ENCODE measurements around the gene PXYLP1.

- TF ChIP-seq CEBPB (IDR thresholded peaks at IDR 0.05; ENCODE audit: low read depth, low read length) = no peak
- TF ChIP-seq EP300 (IDR thresholded peaks at IDR 0.05; ENCODE audit: borderline replicate concordance in 1 of 2, low read depth in 2 of 2, low read length in 2 of 2) = no peak
- TF ChIP-seq CREB1 (IDR thresholded peaks at IDR 0.05) = no peak
These were observed 42.2 kb downstream of the PXYLP1 start for GRCh38 chr3:141273700-141274410.
